AG10803 (cell line): Measurements from ENCODE around the gene GULP1.

Experiments used
- DNase-seq: peaks from one replicate; pipeline ENCODE4 v3.0.0; 2010; ENCODE audit warnings: low read depth
- H3K4me3 ChIP-seq: 2 replicates; pipeline ENCODE4 v1.5.1; 2011; ENCODE audit warnings: mild to moderate bottlenecking, low read length, control low read depth
- TF ChIP-seq, protein P1 (sequence below): conservative IDR thresholded peaks from 2 replicates; pipeline ENCODE4 v1.5.1; 2011; ENCODE audit warnings: mild to moderate bottlenecking, low read length, control low read depth, inconsistent platforms

Gene GULP1

DNA sequence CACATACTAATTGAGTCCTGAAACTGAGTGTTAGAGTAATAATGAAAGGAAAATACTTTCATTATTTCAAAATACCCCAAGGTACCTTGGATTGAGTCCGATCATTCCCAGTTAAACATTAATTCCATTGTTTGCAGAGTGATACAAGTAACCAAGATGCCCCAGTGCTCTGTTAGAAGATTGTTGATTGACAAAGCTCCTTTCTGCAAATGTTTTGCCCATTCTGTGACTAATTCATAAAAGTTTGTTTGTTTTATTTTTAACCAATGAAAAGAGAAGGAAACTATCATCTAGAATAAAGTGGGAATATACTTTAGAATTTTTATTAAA is 124.0 kb downstream of the GULP1 start:
- DNase-seq = no peak
- H3K4me3 ChIP-seq = no peak overlapping the region
- TF ChIP-seq, protein P1, sequence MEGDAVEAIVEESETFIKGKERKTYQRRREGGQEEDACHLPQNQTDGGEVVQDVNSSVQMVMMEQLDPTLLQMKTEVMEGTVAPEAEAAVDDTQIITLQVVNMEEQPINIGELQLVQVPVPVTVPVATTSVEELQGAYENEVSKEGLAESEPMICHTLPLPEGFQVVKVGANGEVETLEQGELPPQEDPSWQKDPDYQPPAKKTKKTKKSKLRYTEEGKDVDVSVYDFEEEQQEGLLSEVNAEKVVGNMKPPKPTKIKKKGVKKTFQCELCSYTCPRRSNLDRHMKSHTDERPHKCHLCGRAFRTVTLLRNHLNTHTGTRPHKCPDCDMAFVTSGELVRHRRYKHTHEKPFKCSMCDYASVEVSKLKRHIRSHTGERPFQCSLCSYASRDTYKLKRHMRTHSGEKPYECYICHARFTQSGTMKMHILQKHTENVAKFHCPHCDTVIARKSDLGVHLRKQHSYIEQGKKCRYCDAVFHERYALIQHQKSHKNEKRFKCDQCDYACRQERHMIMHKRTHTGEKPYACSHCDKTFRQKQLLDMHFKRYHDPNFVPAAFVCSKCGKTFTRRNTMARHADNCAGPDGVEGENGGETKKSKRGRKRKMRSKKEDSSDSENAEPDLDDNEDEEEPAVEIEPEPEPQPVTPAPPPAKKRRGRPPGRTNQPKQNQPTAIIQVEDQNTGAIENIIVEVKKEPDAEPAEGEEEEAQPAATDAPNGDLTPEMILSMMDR = no peak

DNA sequence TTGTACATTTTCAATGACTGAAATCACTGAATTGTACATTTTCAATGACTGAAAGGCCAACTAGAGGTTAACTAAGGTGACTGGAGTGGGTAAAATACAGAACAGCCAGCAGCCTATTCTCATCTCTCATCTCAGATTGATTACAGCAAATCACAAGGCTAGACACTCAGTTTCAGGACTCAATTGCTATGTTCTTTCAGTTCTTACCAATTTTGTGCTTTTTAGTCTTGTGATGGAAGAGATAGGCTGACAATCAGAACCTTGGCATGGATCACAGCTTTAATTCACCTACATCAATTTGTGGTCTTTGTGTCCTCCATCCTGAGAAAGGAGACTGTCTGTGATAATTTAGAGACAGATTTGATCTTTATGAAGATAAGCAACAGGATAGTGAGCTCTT is 124.7 kb downstream of the GULP1 start:
- TF ChIP-seq, protein P1 = no peak
- no peak for DNase-seq
- no peak overlapping the region for H3K4me3 ChIP-seq

DNA sequence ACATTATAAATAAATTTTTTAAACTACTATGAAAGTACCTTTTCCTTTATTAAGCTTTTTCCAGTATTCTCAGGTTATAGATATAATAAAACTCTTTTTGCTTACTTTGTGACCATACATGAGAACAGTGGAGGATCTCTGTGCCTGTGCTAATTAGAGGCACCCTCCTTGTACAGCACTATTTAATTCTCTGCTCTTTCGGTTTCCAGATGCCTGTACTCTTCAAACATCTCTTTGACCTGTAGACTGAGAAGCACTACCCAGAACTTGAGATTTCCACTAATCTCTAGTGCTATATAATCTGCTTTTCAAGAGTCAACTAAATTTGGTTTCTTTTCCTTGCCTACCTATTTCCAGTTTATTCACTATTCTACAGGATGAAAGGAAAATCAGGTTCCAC is 131.1 kb downstream of the GULP1 start:
- no peak for DNase-seq
- no peak overlapping the region for H3K4me3 ChIP-seq
- TF ChIP-seq, protein P1 = no peak

DNA sequence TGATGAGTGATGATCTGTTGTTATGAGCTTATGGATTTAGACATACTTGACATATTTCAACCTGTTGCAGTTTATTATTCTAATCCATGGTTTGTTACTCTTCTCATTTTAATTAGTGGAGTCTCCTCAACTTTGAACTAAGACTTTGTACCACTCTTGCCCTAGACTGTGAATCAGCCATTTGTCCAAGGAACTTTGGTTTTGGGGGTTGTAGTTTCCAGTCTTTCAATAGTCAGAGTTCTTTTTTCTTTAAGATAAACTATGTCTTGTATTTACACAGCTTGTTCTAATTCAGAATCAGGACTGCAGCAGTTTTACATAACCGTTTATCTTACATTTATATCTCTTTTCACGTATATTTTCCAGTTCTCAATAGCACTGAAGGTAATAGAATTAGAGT is 133.6 kb downstream of the GULP1 start:
- H3K4me3 ChIP-seq = no peak overlapping the region
- no peak for DNase-seq

DNA sequence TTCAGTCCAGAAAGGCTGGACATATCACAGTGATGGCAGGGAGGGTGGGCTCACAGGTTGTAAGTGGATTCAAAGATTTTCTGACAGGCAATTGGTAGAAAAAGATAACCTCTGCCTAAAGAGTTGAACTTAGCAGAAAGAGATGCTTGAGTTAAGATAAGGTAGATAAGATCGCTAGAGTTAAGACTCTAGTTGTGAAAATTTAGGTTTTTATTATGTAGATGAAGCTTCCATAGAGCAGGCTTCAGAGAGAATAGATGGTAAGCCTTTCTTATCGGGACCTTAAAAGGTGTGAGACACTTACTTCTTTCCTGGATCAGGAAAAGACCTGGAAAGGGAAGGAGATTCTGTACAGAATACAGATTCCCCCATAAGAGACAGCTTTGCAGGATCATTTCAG is 134.4 kb downstream of the GULP1 start:
- no peak for DNase-seq
- TF ChIP-seq, protein P1 = no peak
- no peak overlapping the region for H3K4me3 ChIP-seq

More for the DNA sequence above, 133.6 kb downstream of the GULP1 start:
- TF ChIP-seq, protein P1 = no peak

DNA sequence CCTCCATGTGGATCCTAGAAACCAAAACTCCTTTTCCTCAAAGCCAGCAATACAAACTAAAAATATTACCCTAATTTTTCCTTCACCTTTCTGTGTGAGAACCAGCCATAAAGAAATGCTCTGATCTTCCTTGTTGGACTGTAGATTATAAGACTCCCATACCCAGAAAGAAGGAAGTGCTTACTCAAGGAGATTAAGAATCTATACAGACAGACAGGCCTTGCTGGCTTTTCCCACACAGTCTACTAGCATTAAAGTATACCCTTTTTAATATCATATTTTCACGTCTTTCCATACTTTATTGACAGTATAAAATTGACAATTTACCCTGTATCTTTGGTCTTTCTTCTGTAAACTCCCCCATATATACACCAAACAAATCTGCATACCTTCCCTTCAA is 139.0 kb downstream of the GULP1 start:
- no peak overlapping the region for H3K4me3 ChIP-seq
- TF ChIP-seq, protein P1 = no peak
- DNase-seq = no peak

DNA sequence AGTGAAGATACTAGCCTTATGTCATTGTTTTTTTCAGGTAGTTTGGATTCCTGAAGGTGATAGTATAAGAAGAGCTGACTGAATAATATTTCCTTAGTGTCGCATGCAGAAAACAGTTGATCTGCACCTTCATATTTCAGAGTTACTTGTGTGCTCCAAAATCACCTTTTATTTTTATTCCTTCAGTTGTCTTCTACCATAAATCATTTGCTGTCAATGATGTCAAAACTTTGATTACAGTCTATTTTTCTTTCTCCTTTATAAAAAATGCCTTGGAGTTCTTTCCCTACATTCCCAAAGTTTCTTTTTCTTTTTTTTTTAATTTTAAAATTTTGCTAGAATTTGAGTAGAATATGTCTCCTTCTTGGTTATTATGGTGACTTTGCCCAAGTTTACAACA is 142.3 kb downstream of the GULP1 start:
- TF ChIP-seq, protein P1 = no peak
- no peak for DNase-seq
- H3K4me3 ChIP-seq = no peak overlapping the region
